T-helper 22 cell (primary cell): ENCODE results near the gene GARIN5B.
"Not testable (repeated sequence)": the region's sequence is repeated elsewhere in the genome, so short reads cannot be mapped to it uniquely, and the experiment has no call there.

ENCODE experiments used
- DNase-seq: peaks from one replicate; pipeline ENCODE4 v3.0.0-alpha.2; 2020; ENCODE audit warnings: low read depth

GARIN5B gene

DNA sequence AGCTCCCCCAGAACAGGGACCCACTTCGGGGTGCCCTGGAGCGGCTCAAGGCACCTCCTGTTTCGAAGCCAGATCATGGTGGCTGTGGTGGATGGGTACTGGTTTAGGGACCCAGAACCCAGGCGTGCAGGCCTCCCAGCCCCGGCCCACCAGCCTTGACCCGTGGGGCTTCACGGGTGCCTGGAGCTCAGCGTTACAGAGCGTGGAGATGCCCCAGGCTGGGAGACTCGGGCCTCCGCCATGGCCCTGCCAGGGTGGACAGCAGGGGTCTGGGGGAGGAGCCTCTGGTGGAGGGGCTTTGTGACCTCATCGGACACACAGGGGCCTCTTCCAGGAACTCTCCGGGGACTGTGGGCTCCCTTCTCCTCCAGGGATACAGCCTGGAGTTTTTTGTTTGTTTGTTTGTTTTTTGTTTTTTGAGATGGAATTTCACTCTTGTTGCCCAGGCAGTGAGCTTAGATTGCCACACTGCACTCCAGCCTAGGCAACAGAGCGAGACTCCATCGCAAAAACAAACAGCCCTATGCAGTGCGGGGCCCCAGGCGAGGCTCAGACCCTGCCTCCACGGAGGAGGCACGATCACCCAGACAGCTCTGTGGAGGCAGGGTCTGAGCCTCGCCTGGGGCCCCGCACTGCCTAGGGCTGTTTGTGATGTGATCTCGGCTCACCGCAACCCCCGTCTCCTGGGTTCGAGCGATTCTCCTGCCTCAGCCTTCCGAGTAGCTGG, at the start of gene GARIN5B:
GARIN5B (minus strand) TSS at position 271 of the 727 bp plus-strand sequence; CDS start at position 77, 194 bp downstream.
- no peak for DNase-seq

DNA sequence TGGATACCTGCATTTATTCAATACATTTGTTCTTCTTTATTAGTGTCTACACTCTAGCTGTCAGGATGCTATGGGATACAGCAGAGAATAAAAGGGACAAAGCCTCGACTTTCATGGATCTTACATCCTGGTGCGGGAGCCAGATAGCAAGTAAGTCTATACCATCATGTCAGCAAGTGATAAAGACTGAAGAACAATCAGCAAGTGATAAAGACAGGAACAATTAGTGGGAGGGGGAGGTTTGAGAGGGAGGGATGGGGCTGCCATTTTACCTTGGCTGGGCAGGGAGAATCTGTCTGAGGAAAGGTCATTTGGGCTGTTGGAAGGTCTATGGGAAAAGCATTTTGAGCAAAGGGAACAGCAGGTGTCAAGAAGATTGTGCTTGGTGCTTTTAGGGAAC, 47.1 kb upstream of the GARIN5B start:
- no peak for DNase-seq

DNA sequence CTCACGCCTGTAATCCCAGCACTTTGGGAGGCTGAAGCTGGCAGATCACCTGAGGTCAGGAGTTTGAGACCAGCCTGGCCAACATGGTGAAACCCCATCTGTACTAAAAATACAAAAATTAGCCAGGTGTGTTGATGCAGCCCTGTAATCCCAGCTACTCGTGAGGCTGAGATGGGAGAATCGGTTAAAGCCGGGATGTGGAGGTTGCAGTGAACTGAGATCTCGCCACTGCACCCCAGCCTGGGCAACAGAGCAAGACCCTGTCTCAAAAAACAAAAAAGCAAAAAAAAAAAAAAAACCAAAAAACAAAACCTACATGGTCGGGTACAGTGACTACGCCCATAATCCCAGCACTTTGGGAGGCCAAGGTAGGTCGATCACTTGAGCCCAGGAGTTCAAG, 46.1 kb upstream of the GARIN5B start:
- not testable (repeated sequence) for DNase-seq

DNA sequence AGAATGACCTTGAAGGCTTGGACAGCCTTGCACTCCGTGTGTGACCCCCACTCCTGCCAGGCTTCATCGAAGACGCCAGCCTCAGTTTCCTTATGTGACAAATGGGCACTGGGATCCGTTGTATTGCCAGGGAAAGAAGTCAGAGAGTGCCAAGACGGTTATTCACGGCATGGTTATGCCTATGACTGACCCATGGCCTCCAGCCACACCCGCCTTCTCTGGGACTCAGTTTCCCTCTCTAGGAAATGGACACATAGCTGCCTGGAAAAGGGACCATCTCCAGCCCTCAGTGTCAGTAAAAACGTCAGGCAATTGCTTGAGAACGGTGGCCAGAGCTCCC, 45.4 kb upstream of the GARIN5B start:
- no peak for DNase-seq

DNA sequence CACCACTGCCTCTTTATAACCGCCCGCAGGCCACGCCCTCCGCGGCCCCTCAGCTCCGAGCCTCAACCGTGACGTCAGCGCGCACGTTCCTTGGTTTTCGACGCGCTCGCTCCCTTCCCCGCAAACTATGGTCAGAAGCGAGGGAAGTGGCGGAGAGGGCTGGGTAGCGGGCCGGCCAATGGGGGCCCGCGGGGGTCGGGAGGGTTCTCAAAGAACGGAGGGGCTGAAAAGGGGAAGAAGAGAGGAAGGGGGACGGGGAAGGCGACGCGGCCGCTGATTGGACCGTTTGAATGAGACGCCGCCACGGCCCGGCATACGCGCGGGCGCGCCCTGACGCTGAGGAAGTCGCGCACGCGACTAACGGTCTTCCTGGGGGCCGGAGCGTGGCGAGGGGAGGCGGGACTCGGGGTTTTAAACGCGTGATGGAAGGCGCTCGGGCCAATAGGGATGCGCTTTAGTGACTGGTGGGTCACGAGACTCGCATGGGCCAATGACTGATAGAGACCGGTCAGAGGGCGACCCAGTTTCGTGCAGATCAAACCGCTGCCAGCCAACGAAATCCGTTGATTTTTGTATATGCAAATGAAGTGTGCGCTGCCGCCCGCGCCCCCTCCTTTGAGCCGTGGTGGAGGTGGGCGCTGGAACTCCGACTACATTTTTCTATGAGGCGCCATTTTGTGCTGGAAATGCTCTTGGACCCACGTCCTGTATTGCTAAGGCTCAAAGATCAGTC, 44.9 kb upstream of the GARIN5B start:
- peak; percentile 96 for DNase-seq

DNA sequence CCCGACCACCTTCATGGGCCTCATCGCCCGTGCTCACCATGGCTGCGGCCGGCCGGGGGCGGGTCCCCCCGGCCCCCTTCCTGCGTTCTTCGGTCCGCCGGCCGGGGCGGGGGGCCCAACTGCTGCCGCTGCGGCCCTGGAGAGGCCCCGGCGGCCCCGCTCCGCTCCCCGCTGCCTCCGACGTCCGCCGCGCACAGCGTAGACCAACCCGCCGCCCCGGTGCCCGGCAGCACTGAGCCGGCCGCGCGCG, 44.4 kb upstream of the GARIN5B start, which contains the start of gene UBE2S:
UBE2S (minus strand) TSS at position 239 of the 250 bp plus-strand sequence; CDS start at position 40, 199 bp downstream.
- not testable (repeated sequence) for DNase-seq

DNA sequence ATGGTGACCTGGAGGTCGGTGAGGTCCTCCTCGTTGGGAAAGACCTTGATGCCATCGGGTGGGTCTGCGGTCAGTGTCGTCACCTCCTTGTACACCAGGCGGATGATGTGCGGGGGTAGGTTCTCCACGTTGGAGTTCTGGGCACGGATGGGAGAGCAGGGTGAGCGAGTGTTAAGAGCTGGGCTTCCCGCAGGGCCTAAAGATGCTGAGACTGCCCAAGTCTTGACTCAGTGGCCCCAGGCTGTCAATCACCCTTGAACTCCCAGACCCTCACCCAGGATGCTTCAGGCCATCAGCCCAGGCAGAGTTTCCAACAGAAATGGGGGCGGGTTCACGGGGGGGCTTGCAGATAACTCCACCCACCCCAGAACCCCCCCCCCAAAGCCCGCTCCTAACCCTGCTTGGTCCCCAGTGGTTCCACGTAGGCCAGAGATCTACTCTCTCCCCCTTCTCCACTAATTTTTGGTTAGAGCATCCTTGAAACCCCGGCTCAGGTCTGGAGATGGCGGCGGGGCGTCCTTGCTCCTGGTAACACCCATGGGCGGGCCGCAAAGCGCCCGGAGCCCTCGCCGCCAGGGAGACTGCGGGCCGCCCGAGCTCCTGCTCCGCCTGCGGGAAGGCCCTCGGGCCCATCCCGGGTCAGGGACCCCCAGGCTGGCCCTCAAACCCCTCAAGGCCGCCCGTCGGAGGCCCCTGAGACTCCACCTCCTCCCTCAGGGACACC, 43.9 kb upstream of the GARIN5B start:
- DNase-seq, result no peak

DNA sequence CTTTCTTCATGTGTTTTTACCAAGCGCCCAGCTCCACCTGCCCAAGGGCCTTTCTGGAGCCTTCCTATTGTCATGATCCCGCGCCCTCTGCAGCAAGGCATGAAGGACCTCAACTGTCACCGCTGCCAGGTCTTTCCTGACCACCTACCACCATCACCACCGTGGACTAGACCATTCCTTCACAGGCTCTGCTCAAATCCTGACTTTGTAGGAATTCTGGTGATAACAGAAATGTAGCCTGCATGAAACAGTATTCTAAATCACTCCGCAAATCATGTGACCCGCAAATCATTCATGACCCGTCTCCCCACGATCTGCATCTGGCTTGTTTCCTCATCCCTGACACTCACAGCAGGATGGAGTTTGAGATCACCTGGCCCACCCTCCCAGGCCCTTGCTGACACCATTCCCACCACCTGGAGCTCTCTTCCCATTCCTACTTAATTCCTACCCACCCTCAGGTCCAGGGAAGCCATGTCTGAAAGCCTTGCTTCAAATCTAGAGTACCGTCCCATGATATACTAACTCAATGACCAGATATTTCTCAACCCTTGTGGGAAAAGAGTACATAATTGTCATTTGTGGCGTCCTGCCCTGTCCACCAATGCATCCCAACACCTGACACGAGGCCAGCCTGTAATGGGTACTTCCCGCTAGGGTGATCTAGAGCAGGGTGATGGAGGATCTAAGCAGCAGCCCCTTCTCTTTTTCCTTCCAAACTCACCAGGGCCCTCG, 43.2 kb upstream of the GARIN5B start:
- DNase-seq, result no peak

DNA sequence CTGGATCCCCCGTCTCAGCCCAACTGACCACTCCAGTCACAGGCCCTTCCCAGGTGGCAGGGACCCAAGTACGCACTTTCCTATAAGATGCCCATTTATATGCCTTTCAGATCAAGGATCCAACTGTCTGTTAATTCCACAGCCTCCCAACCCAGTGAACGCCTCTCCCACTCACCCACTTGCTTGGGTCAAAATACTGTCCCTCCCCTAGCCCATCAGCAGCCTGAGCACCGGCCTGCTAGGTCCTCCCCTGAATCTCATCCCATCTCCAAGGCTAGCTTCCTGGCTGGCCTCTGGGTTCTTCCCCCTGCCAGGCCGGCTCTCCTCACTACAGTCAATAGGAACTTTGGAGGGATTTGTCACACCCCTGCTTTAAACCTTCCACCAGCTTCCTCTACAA, 42.6 kb upstream of the GARIN5B start:
- DNase-seq, result no peak

DNA sequence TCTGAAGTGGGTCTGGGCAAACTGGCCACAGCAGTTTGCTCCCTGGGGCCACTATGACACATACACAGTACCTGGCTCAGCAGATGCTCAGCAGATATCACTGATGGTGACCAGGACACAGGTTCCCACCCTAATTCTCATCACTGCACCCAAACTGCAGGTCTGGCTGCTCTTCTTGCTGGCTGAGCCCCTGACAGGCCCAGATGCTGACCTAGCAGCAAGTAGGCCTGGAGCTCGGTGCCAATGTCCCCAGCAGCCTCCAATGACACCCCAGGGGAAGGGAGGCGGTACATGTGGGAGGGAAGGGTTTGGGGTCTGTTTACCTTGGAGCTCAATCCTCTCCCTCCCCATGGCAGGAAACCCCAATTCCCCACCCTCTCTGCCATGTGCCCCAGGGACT, 39.4 kb upstream of the GARIN5B start:
- DNase-seq, result no peak

DNA sequence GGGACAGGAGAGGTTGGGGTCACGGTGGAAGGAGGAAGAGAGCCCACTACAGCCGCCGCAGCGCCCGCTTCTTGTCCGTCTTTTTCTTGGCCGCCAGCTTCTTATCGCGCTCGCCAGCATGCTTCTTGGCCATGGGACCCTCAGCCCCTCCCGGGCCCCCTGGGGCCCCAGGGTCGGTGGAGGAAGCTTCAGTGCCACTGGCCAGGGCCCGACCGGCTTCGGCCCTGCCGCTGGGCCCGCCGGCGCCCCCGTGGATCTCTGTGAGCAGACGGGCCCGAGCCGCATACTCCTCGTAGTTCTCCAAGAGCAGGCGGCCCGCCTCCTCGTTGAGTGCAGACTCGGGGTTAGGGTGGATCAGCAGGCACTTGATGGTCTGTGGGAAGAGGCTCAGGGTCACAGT, 38.3 kb upstream of the GARIN5B start:
- DNase-seq, result not testable (repeated sequence)

DNA sequence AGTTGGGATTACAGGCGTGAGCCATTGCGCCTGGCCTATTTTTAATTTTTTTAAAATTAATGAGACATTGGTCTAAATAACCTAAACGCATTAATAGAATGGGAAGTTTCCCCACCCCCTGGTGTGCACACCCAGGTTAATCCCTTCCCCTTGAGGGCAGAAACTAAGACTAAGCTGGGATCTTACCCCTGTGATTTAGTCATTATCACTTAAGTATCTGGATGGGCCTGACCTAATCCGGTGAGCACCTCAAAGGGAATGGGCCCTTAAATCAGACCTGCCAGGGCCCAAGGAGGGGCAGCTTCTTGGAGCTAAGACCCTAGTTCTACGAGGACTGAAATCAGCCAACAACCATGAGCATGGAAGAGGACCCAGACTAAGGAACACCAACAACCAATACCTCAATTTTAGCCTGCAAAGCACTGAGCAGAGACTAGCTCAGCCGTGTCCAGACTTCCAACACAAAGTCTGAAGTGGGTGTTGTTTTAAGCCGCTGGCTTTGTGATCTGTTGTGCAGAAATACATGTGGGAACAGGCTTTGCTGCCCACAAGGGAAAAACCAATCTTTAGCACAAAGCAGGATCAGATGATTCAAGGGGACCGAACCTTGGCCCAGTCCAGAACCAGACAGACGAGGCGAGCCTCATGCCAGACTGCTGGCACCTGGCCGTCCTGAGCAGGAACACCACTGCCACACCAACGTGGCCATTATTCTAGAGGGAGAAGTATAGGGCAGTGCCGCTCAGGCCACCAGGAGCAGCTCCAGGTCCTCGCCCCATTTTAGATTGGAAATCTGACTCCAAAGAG, 37.4 kb upstream of the GARIN5B start:
- DNase-seq, result no peak

DNA sequence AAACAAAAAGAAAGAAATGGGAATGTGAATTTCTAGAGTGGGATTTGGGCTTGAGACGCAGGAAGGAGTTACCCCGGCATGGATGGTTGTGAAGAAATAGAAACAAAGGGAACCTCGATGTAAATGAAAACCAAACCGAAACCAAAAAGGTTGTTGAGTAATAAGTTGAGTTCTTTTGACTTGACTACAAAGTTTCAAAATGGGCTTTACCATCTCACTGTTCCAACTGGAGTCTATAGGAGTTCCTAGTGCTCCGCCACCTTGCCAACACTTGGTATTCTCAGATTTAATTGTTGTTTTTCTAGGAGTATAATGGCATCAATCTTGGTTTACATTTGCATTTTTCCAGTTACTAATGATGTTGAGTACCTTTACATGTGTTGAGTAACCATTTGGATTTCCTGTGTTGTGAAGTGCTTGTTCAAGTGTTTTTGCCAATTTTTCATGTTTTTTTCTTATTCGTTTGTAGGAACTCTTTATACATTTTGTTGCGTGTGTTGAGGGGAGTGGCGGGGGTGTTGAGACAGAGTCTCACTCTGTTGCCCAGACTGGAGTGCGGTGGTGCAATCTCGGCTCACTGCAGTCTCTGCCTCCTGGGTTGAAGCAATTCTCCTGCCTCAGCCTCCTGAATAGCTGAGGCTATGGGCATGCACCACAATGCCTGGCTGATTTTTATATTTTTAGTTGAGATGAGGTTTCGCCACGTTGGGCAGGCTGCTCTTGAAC, 35.3 kb upstream of the GARIN5B start:
- DNase-seq, result no peak

DNA sequence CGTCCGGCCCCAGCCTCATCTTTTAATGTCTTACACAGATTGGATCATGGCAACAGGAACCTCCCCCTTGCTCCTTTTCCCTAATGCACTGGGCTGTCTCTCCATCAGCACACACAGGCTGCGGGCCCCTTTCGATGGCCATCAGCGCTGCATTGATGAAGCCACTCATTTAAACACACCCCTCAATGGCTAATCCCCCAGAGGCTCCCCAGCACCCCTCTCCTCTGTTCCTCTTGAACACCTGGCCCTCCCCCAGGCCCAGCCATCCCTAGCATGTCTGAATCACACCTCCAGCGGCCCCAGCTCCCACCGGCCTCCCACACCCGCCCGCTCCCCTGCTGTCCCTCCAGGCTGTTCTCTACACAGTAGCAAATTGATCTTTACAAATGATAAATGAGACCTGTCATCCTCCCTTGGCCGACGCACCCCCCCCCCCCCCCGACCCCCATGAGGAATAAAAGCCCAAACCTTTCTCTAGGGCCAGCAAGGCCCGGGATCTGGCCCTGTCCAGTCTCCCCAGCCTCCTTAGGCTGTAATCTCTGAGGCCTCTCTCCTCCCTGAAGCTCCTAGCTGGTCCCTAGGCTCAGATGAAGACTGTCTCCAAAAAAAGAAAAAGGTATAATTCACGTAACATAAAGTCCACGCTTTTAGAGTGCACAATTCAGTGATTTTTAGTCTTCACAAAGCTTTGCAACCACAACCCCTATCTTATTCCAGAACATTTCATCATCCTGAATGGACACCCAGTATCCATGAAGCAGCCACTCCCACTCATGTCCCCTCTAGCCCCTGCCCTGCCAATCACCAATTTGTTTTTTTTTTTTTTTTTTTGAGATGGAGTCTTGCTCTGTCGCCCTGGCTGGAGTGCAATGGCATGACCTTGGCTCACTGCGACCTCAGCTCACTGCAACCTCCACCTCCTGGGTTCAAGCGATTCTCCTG, 30.0 kb upstream of the GARIN5B start:
- DNase-seq, result no peak

DNA sequence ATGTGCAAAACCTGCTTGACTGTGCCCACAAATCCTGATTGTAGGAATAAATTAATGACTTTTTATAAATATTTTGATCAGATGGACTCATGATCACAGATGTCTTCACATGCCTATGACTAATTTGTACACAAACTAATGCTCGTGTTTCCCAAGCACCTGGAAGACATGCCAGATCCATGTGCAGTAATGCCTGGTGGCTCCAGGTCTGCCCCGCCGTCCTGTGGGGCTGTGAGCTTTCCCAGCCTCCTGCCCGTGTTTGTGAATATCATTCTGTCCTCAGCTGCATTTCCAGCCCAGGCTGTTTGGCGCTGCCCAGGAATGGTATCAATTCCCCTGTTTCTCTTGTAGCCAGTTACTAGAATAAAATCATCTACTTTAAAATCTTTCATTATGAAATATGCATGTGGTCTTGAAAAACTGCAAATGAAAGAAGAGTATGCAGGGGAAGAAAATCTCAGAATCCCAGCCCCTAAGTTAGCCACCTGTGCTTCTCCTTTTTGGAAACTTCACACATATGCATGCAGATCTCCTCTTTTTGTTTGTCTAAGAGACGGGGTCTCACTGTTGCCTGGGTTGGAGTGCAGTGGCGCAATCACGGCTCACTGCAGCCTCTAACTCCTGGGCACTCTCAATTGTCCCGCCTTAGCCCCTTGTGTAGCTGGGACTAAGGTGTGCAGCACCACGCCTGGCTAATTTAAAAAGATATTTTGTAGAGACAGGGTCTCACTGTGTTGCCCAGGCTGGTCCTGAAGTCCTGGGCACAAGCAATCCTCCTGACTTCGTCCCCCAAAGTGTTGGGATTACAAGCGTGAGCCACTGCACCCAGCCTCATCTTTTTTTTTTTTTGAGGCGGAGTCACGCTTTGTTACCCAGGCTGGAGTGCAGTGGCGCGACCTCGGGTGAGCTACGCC, 28.9 kb upstream of the GARIN5B start:
- no peak for DNase-seq

DNA sequence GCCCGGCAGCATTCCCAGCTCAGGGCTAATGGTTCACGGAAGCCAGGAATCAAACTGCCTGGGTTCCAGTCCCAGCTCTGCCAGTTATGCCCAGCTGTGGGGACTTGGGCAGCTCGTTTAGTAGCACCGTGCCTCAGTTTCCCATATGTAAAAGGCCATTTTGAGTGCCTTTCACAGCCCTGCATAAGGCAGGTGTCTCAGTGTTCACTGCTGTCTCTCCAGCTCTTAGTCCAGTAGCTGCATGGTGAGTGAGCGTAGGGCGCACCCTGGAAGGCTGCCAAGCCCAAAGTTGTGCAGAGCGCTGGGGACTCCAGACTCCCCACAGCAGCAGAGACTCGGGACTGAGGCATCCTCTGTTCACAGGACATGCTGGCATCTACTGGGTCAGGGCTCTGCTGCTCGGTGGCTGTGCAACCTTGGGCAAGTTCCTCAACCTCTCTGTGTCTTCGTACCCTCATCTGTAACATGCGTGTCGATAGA, 28.2 kb upstream of the GARIN5B start:
- no peak for DNase-seq

DNA sequence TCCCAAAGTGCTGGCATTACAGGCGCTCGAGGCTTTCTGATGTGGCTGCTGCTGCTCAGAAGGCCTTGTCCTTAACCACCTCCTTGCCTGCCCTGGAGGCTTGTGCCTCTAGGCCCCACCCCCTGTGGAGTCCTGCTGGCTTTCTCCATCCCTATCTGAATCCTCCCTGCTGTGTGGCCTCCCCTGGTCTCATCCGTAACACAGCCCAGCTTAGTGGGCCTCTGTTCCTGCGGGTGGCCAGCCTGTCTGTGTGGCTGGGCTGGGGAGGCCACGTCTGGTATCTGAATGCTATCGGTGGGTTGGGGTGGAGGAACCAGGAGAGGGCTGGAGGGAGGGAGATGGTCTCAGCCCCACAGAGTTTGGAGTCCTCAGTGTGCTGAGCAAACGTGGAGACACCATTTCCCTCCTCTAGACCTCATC, 27.4 kb upstream of the GARIN5B start:
- no peak for DNase-seq
